ENCODE measurements around the gene EIF4G3.

- TF ChIP-seq POLR2A (IDR thresholded peaks at IDR 0.05; ENCODE audit: low read depth, low read length), result no peak
- TF ChIP-seq POLR2AphosphoS5 (IDR thresholded peaks at IDR 0.05; ENCODE audit: low read depth, low read length), result no peak
These were observed 8.6 kb upstream of the EIF4G3 start for GRCh38 chr1:21185221-21185731.
